Measurements from ENCODE around the gene ADRM1.

Gene ADRM1

GRCh38 chr20:62298577-62299249 lies 4.1 kb upstream of the ADRM1 start:
- no peak for DNase-seq (ENCODE audit: low read depth)

DNA sequence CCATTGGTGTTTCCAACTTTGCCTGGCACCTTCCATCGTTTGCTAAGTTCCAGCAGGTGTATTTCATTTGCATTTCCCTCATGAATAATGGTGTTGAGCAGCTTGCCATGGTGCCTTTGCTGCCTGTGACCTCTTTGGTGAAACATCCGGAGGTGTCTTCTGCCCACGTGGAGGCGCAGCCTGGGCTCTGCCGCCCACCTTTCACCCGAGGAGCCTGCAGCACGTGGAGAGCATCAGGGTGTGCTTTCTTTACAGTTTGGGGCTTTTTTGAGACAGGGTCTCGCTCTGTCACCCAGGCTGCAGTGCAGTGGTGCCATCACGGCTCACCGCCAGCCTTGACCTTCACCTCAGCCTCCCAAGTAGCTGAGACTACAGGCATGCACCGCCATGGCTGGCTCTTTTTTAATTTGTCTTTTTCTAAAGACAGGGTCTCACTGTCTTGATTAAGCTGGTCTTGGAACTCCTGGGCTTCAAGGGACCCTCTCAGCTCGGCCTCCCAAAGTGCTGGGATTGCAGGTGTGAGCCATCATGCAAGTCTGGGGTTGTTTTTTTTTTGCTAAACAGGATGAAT lies 3.0 kb upstream of the ADRM1 start:
- no peak for DNase-seq (ENCODE audit: low read depth)

DNA sequence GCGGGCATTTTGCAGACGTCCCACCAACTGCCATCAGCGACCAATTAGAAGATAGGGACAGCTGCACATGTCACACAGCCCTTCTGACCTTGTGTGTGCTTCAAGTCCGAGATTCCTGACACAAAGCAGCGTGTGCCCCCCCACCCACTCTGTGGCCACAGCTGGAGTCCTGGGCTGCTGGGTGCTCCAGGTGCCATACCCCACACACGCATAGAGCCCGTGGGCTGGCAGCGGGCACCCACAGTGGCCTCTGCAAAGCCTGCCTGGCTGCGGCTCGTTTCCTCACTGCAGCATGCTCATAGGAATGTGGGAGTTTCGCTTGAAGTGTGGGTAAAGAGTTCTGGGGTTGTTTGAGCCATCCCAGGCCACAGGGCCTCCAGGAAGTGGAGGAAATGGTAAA lies 2.5 kb upstream of the ADRM1 start:
- no peak for DNase-seq (ENCODE audit: low read depth)

- DNase-seq (ENCODE audit: low read depth): no peak
Observed at GRCh38 chr20:62301111-62301668, 1.6 kb upstream of the ADRM1 start.

DNA sequence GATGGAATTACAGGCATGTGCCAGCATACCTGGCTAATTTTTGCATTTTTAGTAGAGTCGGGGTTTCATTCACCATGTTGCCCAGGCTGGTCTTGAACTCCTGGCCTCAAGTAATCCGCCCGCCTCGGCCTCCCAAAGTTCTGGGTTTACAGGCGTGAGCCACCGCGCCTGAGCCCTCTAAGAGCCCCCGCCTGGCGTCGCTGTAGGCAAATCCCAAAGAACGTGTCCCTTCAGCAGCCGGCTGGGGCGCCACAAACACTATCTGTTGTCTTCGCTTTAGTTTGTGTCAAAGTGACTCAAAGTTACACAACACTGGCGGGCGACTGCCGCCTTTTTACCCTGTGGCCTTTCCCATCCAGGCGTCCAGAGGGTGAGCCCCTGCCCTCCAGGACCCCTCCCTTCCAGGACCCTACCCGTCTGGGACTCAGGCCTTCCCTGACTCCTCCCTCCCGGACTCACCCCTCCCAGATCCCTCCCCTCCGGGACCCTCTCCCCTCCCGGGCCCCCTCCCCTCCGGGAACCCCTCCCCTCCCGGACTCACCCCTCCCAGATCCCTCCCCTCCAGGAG lies 940 bp upstream of the ADRM1 start:
- DNase-seq (ENCODE audit: low read depth): peak; percentile 77

GRCh38 chr20:62303062-62303339 lies 204 bp downstream of the ADRM1 start:
- no peak for DNase-seq (ENCODE audit: low read depth)

DNA sequence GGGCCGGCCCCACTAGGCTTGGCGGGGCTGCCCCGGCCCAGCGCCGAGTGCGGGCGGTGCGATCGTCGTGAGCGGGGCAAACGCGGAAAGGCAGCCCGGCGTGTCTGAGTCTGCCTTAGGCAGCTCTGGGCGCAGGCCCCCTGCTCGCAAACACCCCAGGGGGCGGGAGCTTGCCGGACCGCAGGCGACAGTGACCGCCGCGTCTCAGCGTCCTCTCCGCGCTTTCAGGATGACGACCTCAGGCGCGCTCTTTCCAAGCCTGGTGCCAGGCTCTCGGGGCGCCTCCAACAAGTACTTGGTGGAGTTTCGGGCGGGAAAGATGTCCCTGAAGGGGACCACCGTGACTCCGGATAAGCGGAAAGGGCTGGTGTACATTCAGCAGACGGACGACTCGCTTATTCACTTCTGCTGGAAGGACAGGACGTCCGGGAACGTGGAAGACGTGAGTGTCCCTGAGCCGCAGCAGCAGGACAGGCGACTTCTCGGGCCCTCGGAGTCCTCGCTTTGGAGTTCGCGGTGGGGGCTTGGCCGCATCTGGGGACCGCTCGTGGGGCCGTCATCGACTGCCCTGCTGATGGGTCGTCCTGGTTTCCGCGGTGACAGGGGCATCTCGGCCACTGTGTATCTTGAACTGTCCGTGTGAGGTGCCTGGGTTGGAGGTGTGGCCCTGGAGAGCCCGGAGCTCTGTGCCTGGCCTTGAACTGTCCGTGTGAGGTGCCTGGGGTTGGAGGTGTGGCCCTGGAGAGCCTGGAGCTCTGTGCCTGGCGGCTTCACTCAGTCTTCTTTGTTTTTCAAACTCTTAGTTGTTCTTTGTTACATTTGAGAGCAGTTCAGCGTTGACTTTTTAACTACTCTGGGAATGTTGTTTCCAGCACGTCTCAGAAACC lies 786 bp downstream of the ADRM1 start:
- DNase-seq (ENCODE audit: low read depth): no peak

GRCh38 chr20:62304331-62305148 lies 1.7 kb downstream of the ADRM1 start:
- DNase-seq (ENCODE audit: low read depth): no peak

GRCh38 chr20:62305149-62305764 lies 2.5 kb downstream of the ADRM1 start:
- DNase-seq (ENCODE audit: low read depth): no peak

GRCh38 chr20:62305765-62306413 lies 3.1 kb downstream of the ADRM1 start:
- no peak for DNase-seq (ENCODE audit: low read depth)

DNA sequence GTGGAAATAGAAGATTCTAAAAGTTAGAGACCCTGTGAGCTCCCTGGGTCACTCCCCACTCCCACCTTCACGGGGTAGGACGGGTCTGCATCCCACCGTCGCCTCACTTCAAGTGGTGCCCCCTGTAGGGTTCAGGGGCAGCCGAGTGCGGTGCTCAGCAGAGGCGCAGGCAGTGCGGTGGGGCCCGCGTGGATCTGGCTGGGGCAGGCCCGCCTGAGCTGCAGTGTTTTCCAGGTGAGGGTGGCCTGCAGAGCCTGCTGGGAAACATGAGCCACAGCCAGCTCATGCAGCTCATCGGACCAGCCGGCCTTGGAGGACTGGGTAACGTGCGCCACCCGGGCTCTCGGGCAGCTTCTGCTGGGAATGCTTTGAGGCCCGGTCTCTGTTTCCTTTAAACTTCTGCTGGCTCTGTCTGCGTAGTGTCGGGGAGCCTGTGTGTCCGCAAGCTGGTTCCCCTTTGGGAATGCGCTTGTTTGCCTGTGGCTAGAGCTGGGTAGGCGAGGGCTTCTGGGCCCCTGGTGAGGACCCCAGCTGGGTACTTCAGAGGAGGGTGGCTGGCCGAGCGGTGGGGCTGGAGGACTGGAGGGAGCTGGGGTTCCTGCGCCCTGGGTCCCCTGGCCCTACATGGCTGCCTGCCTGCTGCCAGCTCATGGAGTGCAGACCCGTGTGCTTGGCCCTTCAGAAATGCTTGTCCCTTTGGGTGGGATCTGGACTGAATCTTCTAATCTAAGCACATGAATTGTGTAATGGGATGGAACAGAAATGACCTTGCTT lies 3.8 kb downstream of the ADRM1 start:
- DNase-seq (ENCODE audit: low read depth): no peak

DNA sequence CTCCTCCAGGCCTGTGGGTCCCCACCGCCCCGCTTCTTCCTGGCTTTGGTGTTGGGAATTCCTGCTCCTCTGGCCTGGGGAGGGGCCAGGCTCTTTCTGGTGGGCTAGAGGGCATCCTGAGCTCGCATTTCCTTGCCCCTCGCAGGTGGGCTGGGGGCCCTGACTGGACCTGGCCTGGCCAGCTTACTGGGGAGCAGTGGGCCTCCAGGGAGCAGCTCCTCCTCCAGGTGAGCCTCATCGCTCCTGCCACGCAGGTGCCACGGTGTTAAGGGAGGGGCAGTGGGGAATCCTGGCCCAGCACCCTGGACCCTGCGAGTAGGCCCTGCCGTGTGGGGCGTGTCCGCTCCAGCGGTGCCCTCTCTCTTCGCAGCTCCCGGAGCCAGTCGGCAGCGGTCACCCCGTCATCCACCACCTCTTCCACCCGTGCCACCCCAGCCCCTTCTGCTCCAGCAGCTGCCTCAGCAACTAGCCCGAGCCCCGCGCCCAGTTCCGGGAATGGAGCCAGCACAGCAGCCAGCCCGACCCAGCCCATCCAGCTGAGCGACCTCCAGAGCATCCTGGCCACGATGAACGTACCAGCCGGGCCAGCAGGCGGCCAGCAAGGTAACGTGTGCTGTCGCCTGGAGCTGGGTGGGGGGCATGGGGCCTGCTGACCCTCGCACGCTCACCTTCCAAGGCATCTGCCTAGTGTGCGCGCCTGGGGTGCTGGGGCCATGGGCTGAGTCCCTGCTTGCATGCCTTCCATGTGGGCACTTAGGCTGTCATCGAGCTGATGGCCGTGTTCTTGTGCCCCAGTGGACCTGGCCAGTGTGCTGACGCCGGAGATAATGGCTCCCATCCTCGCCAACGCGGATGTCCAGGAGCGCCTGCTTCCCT lies 4.7 kb downstream of the ADRM1 start:
- no peak for DNase-seq (ENCODE audit: low read depth)

DNA sequence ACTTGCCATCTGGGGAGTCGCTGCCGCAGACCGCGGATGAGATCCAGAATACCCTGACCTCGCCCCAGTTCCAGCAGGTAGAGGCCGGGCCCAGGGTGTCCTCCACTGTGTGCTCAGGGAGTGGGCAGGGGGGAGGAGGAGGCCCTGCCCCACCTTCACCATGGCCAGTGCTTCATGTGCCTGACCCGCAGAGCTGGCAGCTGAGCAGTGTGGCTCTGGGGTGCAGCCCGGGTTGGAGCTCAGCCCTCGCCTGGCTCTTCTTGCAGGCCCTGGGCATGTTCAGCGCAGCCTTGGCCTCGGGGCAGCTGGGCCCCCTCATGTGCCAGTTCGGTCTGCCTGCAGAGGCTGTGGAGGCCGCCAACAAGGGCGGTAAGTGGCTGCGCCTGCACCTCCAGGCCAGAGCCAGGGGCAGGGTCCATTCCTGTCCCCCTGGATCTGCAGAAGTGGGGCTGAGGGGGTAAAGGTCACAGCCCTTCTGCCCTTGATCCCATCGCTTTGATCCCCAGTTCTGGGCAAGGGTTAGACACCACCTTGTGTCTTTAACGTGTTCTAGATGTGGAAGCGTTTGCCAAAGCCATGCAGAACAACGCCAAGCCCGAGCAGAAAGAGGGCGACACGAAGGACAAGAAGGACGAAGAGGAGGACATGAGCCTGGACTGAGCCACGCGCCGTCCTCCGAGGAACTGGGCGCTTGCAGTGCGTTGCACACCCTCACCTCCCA lies 5.5 kb downstream of the ADRM1 start:
- no peak for DNase-seq (ENCODE audit: low read depth)

GRCh38 chr20:62309198-62309944 lies 6.6 kb downstream of the ADRM1 start:
- DNase-seq (ENCODE audit: low read depth): no peak

GRCh38 chr20:62309947-62310756 lies 7.4 kb downstream of the ADRM1 start:
- DNase-seq (ENCODE audit: low read depth): no peak

GRCh38 chr20:62310757-62311121 lies 7.9 kb downstream of the ADRM1 start:
- DNase-seq (ENCODE audit: low read depth): no peak

GRCh38 chr20:62311150-62311549 lies 8.4 kb downstream of the ADRM1 start:
- no peak for DNase-seq (ENCODE audit: low read depth)

Data from activated gamma-delta T cell treated with anti-CD3 and anti-CD28 coated beads, Interleukin-2, amount 50 U/mL, for 16 hours (primary cell).